Umbilical cord (tissue), 2 donors: Measurements from ENCODE around the gene GP9. TPM values are rescaled to one million over a fixed set of nuclear protein-coding genes. Genes with fewer than 3 reads are reported as not detected.
"Not testable (repeated sequence)": the region's sequence is repeated elsewhere in the genome, so short reads cannot be mapped to it uniquely, and the experiment has no call there.

Experiments
- DNase-seq: peaks from one replicate; pipeline ENCODE4 v3.0.0-alpha.2; 2015; ENCODE audit warnings: low spot score
- total RNA-seq: library from RNA; depleted of rRNA; stranded (reverse); fragments of >200 nt; gene quantifications from one replicate; pipeline ENCODE4 v1.2.3, GENCODE V29; 2014; ENCODE audit warnings: low replicate concordance; ENCODE audit not compliant: insufficient read depth

The GP9 gene
- total RNA-seq, 1 donor from 2014 or later: 3.6 TPM

DNA sequence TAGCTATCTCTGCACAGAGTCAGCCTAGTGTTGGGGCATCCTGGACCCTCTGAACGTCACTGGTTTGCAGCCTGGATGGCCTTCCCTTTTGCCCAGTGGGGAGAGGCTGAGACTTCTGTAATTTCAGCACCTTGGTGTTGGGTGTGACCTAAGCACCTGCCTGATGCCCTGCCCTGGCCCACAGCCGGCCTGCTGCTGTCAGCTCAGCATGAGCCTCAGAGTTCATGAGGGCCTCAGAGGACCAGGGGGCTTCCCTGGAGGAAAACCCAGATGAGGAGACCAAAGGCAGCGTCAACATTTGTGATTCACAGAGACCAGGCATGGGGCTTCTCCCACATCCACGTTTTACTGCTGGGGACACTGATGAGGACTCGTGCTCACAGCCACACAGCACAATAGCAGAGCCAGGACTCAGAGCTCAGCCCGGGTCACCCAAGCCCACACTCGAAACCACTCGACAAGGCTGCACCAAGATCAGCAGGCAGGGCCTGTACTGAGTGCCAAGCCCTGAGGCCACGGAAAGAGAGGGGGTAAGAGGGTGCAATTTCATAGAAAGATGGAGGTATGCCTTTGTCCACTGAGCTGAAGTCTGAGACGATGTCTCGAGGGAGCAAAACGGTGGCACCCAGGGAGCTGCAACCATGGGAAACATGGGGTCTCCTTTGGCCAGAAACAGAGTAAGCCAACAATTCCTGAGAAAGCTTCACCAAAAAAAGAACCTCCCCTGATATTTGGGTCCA is 9.9 kb upstream of the GP9 start:
- no peak for DNase-seq

DNA sequence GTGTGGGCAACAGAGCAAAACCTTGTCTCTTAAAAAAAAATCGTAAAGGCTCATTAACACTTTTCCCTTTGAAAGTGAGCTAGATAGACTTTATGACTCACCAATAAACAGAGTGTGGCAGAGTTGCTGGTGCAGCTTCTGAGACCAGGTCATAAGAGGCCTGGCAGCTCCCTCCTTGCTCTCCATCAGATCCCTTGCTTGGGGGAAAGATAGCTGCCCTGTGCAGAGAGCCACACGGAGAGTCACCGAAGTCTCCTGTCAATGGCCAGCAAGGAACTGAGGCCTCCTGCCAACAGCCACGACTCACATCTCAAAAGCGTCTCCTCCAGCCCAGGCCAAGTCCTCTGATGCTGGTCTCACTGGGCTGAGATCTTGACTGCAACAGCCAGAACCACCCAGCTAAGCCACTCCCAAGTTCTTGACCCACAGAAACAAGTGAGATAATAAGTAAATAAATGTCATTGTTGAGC is 8.7 kb upstream of the GP9 start:
- no peak for DNase-seq

DNA sequence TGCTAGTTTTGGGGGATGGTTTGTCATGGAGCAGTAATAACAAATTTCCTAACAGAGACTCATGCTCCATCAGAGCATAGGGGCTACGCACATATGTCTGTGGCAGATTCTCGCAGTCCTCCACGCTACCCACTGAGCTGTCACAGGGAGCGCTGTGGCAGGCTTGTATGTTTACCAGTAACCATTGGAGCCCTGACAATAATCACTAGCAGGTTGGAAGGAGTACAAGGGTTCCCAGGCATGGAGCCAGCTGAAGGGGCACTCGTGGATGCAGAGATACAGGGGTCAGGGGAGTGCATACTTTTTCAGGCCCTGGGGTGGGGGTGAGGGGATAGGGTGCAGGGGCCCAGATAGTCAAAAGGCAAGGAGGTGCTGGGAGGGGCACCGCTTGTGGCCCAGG is 7.9 kb upstream of the GP9 start:
- no peak for DNase-seq

GRCh38 chr3:129054605-129055104 is 5.9 kb upstream of the GP9 start:
- DNase-seq: peak; percentile 19

GRCh38 chr3:129056451-129057173 is 4.0 kb upstream of the GP9 start:
- no peak for DNase-seq

GRCh38 chr3:129057249-129057648 is 3.3 kb upstream of the GP9 start:
- no peak for DNase-seq

DNA sequence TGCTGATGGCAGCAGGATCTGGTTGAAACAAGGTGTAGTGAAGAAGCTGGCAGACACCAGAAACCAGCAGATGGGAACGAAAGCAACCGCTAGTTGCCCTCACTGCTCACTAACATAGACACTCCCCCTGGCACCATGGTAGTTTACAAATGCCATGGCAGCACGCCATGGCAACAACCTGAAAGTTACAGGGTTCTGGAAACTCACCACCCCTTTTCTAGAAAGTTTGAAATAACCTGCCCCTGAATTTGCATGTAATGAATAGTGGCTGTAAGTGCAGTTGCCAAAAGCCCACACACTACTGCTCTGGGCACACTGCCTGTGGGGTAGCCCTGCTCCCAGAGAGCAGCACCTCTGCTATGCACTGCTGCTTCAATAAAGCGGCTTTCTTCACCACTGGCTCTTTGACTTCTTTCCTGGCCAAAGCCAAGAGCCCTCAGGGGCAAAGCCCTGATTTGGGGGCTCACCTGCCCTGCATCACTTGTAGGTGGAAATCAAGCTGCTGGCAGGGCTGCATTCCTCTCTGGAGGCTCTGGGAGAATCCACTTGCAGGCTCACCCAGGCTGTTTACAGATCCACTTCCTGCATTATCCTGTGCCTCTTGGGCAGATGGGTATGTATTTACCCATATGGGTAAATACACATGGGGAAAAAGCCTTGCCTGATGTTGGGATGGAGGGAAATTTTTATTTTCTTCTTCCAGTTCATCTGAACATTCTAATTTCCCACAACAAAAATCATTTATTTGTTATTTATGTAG is 2.0 kb upstream of the GP9 start:
- DNase-seq: no peak

DNA sequence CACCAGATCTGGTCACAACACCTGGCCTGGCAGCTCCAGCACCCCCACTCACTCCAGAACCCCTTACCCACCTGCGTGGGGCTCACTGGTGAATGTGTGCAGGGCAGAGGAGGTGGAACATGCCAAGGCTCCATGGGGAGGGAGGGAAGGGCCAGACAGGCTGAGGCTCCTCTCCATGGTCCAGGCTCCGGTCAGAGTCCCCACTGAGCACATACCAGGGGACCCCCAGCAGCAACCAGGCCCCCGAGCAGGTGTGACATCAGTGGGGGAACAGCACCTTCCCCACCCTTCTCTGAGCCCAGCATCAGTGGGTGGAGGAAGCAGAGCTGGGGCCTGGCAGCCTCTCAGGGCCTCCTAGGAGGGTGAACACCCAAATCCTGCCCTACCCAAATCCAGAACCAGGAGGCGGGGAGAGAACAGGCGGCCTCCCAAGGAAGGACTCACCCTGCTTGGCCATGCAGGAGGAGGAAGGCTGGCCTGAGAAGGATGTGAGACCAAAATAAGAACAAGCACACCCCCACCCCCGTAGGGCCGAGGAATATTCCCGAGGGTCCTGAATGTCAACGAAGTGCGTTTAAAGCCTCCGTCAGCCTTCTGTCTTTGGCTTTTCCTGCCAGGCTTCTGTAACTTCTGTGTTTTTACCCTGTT is 1.1 kb upstream of the GP9 start:
- no peak for DNase-seq

DNA sequence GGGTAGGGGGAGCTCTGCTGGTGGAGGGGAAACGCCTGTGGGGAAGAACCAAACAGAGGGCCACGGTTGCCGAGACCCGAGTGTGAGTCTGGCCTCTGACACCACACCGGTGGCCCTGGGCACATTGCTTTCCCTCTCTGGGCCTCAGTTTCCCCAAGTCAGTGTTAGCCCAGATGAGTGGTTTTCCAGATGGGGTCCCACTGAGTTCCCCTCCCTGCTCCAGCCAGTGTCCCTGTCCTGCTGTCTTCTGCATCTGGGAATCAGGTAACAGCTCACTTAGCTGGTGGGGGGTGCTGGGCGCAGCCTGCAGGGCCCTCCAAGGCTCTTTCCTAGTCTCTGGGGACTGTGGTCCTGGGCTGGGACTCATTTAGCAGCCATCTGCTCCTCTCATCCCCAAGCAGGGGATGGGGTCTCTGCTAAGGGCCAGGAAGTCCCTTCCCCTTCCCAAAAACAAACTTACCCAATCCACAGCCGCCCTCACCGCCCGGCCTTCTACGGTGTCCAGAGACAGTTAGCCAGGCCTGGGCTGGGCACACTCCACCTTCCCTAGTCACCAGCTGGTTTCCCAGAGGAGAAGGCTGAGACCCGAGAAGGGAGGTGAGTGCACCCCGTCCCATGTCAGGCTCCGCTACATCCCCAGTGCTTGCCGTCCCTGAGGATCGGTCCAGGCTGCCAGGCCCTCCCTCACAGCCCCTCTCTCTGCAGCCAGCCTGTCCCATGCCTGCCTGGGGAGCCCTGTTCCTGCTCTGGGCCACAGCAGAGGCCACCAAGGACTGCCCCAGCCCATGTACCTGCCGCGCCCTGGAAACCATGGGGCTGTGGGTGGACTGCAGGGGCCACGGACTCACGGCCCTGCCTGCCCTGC is 676 bp downstream of the GP9 start:
- DNase-seq: no peak

- DNase-seq: no peak
These were observed 1.6 kb downstream of the GP9 start for GRCh38 chr3:129061888-129062834.

DNA sequence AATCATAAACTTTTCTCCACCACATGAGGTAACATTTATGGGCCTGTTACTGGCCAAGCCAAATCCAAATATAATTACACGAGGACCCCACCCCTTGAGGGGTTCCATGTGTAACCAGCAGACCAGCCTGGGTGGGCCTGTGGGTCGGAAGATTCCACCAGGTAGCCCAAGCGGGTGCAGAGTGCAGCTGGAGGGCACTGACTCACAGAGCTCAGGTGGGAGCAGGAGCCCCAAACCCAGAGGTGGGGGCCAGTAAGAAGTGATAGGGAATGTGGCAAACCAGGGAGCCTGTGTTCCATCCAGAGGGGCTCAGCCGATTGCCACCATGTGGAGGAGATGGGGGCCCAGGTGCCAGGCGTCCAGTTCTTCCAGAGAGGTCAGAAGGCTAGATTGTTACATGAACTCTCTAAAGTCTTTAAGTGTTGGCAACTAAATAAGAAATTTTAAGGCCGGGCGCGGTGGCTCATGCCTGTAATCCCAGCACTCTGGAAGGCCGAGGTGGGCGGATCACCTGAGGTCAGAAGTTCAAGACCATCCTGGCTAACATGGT is 2.6 kb downstream of the GP9 start:
- DNase-seq: no peak

- DNase-seq: no peak
These were observed 3.4 kb downstream of the GP9 start for GRCh38 chr3:129063841-129064482.

DNA sequence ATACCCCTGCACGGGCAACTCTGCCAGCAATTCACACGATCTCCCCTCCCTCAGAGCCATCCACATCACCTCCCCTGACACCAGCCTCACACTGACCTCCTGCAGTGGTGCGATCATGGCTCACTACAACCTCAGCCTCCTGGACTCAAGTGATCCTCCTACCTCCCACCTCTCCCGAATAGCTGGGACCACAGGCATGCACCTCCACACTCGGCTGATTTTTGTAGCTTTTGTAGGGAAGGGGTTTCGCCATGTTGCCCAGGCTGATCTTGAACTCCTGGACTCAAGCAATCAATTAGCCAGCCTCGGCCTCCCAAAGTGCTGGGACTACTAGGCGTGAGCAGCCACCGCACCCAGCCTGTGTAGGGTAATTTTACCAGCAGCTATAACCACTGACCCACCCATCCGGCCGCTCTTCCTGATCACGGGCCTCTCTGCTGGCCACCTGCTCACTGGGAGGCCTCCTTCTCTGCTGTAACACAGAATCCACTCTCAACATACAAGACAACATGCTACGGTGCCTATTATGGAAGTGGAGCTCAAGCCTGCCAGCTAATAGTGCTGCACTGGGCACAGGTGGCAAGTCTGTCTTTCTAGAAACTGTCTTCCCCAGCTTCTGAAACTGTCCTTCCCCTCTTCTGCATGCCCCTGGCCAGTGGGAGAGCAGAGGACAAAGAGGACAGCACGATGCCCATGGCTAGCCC is 4.6 kb downstream of the GP9 start:
- no peak for DNase-seq

- DNase-seq: no peak
These were observed 5.1 kb downstream of the GP9 start for GRCh38 chr3:129065720-129066073.

DNA sequence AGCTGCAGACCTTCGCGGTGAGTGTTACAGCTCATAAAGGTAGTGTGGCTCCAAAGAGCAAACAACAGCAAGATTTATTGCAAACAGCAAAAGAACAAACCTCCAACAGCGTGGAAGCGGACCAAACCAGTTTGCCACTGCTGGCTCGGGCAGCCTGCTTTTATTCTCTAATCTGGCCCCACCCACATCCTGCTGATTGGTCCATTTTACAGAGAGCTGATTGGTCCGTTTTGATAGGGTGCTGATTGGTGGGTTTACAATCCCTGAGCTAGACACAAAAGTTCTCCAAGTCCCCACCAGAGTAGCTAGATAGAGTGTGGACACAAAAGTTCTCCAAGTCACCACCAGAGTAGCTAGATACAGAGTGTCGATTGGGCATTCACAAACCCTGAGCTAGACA is 7.1 kb downstream of the GP9 start:
- not testable (repeated sequence) for DNase-seq

DNA sequence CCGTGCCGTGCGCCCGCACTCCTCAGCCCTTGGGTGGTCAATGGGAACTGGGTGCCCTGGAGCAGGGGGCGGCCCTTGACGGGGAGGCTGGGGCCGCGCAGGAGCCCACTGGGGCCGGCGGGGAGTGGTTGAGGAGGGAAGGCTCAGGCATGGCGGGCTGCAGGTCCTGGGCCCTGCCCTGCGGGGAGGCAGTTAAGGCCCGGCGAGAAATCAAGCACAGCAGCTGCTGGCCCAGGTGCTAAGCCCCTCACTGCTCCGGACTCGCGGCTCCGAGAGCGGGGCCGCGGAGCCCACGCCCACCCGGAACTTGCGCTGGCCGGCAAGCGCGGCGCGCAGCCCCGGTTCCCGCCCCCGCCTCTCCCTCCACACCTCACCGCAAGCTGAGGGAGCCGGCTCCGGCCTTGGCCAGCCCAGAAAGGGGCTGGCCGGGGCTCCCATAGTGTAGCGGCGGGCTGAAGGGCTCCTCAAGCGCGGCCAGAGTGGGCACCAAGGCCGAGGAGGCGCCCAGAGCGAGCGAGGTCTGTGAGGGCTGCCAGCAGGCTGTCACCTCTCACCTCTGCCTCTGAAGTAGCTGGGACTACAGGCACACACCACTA is 7.8 kb downstream of the GP9 start:
- no peak for DNase-seq

DNA sequence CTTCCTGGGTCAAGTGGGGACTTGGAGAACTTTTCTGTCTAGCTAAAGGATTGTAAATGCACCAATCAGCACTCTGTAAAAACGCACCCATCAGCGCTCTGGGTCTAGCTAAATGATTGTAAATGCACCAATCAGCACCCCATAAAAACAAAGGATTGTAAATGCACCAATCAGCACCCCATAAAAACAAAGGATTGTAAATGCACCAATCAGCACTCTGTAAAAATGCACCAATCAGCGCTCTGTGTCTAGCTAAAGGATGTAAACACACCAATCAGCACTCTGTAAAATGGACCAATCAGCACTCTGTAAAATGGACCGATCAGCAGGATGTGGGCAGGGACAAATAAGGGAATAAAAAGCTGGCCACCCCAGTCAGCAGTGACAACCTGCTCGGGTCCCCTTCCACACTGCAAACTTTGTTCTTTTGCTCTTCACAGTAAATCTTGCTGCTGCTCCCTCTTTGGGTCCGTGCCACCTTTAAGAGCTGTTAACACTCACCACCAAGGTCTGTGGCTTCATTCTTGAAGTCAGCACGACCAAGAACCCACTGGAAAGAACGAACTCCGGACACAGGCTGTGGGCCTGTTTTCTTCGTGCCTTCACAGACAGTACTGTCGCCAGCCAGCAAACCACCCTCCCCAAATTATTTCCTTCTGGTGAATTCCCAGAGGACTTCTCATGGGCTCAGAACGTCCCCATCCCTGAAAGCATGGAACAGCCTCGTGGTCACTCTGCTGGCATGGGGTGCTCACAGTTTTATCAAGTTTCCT is 8.9 kb downstream of the GP9 start:
- DNase-seq: not testable (repeated sequence)
